Neural cell (in vitro differentiated cells): Measurements from ENCODE around the gene LGALS8. TPM values are rescaled to one million over a fixed set of nuclear protein-coding genes. Genes with fewer than 3 reads are reported as not detected.

Source experiments
- H2AFZ ChIP-seq: fragments of 200-600, 300-800 bp; sonication (generic), shearing (Covaris generic); 2 replicates; pipeline ENCODE4 v1.6.0; 2014; ENCODE audit warnings: low read depth, mild to moderate bottlenecking, antibody characterized with exemption, low read length, moderate library complexity
- H3F3A ChIP-seq: fragments of 200-600 bp; shearing (Covaris generic); 2 replicates; pipeline ENCODE4 v1.6.1; 2016; ENCODE audit warnings: mild to moderate bottlenecking, moderate library complexity, mixed read lengths, antibody characterized with exemption, low read length; ENCODE audit not compliant: insufficient read depth, poor library complexity, severe bottlenecking
- H3K27ac ChIP-seq: fragments of 200-600, 300-800 bp; sonication (generic), shearing (Covaris generic); 2 replicates; pipeline ENCODE4 v1.5.1; 2014; ENCODE audit warnings: mild to moderate bottlenecking, low read length, moderate library complexity
- H3K27me3 ChIP-seq: fragments of 300-800, 200-600 bp; sonication (generic), shearing (Covaris generic); 2 replicates; pipeline ENCODE4 v1.6.0; 2014; ENCODE audit warnings: mild to moderate bottlenecking, low read depth, low read length, moderate library complexity; ENCODE audit not compliant: insufficient read depth
- H3K36me3 ChIP-seq: fragments of 300-800, 200-600 bp; sonication (generic), shearing (Covaris generic); 2 replicates; pipeline ENCODE4 v1.5.1; 2014; ENCODE audit warnings: mild to moderate bottlenecking, antibody characterized with exemption, low read length, moderate library complexity; ENCODE audit not compliant: insufficient read depth
- H3K4me2 ChIP-seq: fragments of 300-800, 200-600 bp; sonication (generic), shearing (Covaris generic); 2 replicates; pipeline ENCODE4 v1.6.0; 2014; ENCODE audit warnings: mild to moderate bottlenecking, low read length
- H3K4me3 ChIP-seq: fragments of 300-800, 200-600 bp; sonication (generic), shearing (Covaris generic); 2 replicates; pipeline ENCODE4 v1.5.1; 2014; ENCODE audit warnings: mild to moderate bottlenecking, low read length, moderate library complexity
- H3K79me2 ChIP-seq: fragments of 200-600 bp; shearing (Covaris generic); replicated peaks from 2 replicates; pipeline ENCODE4 v1.6.0; 2014; ENCODE audit warnings: mild to moderate bottlenecking, low read length, moderate library complexity; ENCODE audit not compliant: insufficient read depth
- H3K9ac ChIP-seq: fragments of 300-800, 200-600 bp; sonication (generic), shearing (Covaris generic); 2 replicates; pipeline ENCODE4 v1.6.1; 2016; ENCODE audit warnings: mild to moderate bottlenecking, low read length, mixed read lengths
- H3K9me2 ChIP-seq: fragments of 200-600 bp; shearing (Covaris generic); 2 replicates; pipeline ENCODE4 v1.6.1; 2016; ENCODE audit warnings: mild to moderate bottlenecking, low read length, mixed read lengths; ENCODE audit not compliant: insufficient read depth
- H3K9me3 ChIP-seq: fragments of 200-600, 300-800 bp; sonication (generic), shearing (Covaris generic); 2 replicates; pipeline ENCODE4 v1.6.1; 2016; ENCODE audit warnings: mild to moderate bottlenecking, mixed run types, low read length, moderate library complexity, mixed read lengths
- H4K20me1 ChIP-seq: fragments of 200-600 bp; shearing (Covaris generic); 2 replicates; pipeline ENCODE4 v1.6.1; 2016; ENCODE audit warnings: mild to moderate bottlenecking, mixed run types; ENCODE audit not compliant: insufficient read depth
- EP300 ChIP-seq: fragments of 450-650 bp; conservative IDR thresholded peaks from 2 replicates; pipeline ENCODE4 v1.6.1; 2014; ENCODE audit warnings: antibody characterized with exemption, mild to moderate bottlenecking, moderate library complexity; ENCODE audit not compliant: poor library complexity, severe bottlenecking
- EZH2 ChIP-seq: fragments of 200-600, 300-800 bp; shearing (Covaris generic), sonication (generic); IDR thresholded peaks from 2 replicates; pipeline ENCODE4 v1.6.1; 2014; ENCODE audit warnings: antibody characterized with exemption, low read length, borderline replicate concordance, mild to moderate bottlenecking; ENCODE audit not compliant: insufficient read depth, poor library complexity, severe bottlenecking
- MXI1 ChIP-seq: fragments of 450-650 bp; conservative IDR thresholded peaks from 2 replicates; pipeline ENCODE4 v1.6.1; 2014; ENCODE audit warnings: antibody characterized with exemption, mild to moderate bottlenecking; ENCODE audit not compliant: poor library complexity, severe bottlenecking
- POLR2AphosphoS5 ChIP-seq: IDR thresholded peaks from 2 replicates; pipeline ENCODE4 v1.6.1; 2012
- RAD21 ChIP-seq: fragments of 450-650 bp; conservative IDR thresholded peaks from 2 replicates; pipeline ENCODE4 v1.6.1; 2014; ENCODE audit warnings: antibody characterized with exemption, mild to moderate bottlenecking, moderate library complexity
- SMC3 ChIP-seq: fragments of 450-650 bp; conservative IDR thresholded peaks from 2 replicates; pipeline ENCODE4 v1.6.1; 2014; ENCODE audit warnings: antibody characterized with exemption, mild to moderate bottlenecking, moderate library complexity; ENCODE audit not compliant: poor library complexity
- TAF1 ChIP-seq: IDR thresholded peaks from 2 replicates; pipeline ENCODE4 v1.6.1; 2012; ENCODE audit warnings: low read depth
- polyA plus RNA-seq: library from polyadenylated mRNA; depleted of rRNA; stranded (reverse); fragments of >200 nt; gene quantifications from 2 replicates; pipeline ENCODE4 v1.2.3, GENCODE V29; 2014
- TF ChIP-seq, protein P1 (sequence below): fragments of 450-650 bp; IDR thresholded peaks from 2 replicates; pipeline ENCODE4 v1.5.1; 2014; ENCODE audit warnings: antibody characterized with exemption, mild to moderate bottlenecking, moderate library complexity; ENCODE audit not compliant: poor library complexity, severe bottlenecking
- TF ChIP-seq, protein P2 (sequence below): IDR thresholded peaks from 2 replicates; pipeline ENCODE4 v1.6.1; 2012; ENCODE audit warnings: borderline replicate concordance

LGALS8 gene
- polyA plus RNA-seq, 1 donor from 2014 or later: 1.0 TPM

DNA sequence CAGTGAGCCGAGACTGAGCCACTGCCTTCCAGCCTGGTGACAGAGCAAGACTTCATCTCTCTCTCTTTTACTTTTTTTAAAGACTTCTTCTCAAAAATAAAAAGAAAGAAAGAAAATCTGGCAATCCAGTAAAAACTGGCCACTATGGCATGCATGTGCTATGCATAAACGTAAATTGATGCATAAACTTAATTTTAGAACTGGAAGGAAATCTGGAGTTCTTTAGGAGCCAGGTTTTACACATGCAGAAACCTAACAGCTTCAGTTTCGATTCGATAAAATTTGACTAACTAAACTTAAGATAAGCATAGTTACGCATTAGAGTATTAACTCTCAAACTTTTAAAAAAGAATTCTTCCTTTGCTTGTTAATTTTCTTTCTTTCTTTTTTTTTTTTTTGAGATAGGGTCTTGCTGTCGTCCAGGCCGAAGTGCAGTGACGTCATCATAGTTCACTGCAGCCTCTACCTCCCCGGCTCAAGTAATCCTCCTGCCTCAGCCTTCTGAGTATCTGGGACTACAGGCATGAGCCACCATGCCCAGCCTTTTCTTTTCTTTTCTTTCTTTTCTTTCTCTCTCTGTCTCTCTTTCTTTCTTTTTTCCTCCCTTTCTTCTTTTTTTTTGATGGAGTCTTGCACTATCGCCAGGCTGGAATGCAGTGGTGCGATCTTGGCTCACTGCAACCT lies 11.9 kb upstream of the LGALS8 start:
- no peaks in the 10 kb centered on the region for H3K36me3 ChIP-seq
- no peak overlapping the region for H3K4me2 ChIP-seq

DNA sequence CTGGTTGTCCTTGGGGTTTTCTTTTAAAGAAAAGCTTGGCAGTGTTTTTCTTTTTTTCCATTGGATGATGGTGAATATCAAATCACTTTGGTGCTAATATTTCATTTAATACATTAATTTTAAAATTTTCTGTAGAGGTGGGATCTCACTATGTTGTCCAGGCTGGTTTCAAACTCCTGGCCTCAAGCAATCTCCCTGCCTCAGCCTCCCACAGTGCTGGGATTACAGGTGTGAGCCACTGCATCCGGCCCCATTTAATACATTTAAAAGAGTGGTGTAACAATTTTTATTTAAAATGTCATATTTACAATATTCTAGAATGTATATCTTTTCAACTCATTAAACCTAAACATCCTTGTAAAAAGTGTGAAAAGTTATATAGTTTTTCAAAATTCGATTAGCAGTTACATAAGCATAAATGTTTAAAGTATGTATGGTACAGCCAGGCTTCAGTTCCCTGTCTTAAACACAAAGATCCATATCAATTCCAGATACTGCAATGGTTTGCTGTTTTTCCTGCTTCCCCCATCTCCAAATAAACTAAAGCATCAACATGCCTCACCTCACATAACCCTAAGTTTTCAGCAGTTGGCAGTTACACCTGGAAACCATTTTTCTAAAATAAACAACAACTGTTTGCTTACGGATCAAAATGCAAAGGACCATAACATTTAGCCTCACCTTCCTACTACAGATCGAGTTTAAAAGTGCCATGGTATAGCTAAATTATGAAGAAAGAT lies 8.9 kb upstream of the LGALS8 start:
- Histone ChIP-seq H3K4me2 (no peak overlapping the region), H3K4me3 (no peak overlapping the region), H3K27ac (no peak overlapping the region), H2AFZ (no peak overlapping the region), H3K36me3 (no peaks in the 10 kb centered on the region), H3K9ac (no peak overlapping the region), H3K27me3 (no peaks in the 10 kb centered on the region), H3K9me3 (no peaks in the 10 kb centered on the region), H4K20me1 (no peaks in the 10 kb centered on the region), H3F3A (no peaks in the 10 kb centered on the region), H3K79me2 (no peaks in the 10 kb centered on the region), H3K9me2 (no peaks in the 10 kb centered on the region)
- TF ChIP-seq TAF1 (no peak), MXI1 (no peak), RAD21 (no peak), EZH2 (no peak), POLR2AphosphoS5 (no peak), EP300 (no peak), SMC3 (no peak)
- TF ChIP-seq, protein P1, sequence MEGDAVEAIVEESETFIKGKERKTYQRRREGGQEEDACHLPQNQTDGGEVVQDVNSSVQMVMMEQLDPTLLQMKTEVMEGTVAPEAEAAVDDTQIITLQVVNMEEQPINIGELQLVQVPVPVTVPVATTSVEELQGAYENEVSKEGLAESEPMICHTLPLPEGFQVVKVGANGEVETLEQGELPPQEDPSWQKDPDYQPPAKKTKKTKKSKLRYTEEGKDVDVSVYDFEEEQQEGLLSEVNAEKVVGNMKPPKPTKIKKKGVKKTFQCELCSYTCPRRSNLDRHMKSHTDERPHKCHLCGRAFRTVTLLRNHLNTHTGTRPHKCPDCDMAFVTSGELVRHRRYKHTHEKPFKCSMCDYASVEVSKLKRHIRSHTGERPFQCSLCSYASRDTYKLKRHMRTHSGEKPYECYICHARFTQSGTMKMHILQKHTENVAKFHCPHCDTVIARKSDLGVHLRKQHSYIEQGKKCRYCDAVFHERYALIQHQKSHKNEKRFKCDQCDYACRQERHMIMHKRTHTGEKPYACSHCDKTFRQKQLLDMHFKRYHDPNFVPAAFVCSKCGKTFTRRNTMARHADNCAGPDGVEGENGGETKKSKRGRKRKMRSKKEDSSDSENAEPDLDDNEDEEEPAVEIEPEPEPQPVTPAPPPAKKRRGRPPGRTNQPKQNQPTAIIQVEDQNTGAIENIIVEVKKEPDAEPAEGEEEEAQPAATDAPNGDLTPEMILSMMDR: no peak

More for the DNA sequence above, 11.9 kb upstream of the LGALS8 start:
- Histone ChIP-seq H2AFZ (no peak overlapping the region), H3K27me3 (no peaks in the 10 kb centered on the region), H3K9me2 (no peaks in the 10 kb centered on the region), H4K20me1 (no peaks in the 10 kb centered on the region), H3F3A (no peaks in the 10 kb centered on the region), H3K27ac (no peak overlapping the region), H3K79me2 (no peaks in the 10 kb centered on the region), H3K4me3 (no peak overlapping the region), H3K9me3 (no peaks in the 10 kb centered on the region), H3K9ac (no peak overlapping the region)
- TF ChIP-seq POLR2AphosphoS5 (no peak), TAF1 (no peak), EZH2 (no peak), MXI1 (no peak), EP300 (no peak), SMC3 (no peak), RAD21 (no peak)
- TF ChIP-seq, protein P2, sequence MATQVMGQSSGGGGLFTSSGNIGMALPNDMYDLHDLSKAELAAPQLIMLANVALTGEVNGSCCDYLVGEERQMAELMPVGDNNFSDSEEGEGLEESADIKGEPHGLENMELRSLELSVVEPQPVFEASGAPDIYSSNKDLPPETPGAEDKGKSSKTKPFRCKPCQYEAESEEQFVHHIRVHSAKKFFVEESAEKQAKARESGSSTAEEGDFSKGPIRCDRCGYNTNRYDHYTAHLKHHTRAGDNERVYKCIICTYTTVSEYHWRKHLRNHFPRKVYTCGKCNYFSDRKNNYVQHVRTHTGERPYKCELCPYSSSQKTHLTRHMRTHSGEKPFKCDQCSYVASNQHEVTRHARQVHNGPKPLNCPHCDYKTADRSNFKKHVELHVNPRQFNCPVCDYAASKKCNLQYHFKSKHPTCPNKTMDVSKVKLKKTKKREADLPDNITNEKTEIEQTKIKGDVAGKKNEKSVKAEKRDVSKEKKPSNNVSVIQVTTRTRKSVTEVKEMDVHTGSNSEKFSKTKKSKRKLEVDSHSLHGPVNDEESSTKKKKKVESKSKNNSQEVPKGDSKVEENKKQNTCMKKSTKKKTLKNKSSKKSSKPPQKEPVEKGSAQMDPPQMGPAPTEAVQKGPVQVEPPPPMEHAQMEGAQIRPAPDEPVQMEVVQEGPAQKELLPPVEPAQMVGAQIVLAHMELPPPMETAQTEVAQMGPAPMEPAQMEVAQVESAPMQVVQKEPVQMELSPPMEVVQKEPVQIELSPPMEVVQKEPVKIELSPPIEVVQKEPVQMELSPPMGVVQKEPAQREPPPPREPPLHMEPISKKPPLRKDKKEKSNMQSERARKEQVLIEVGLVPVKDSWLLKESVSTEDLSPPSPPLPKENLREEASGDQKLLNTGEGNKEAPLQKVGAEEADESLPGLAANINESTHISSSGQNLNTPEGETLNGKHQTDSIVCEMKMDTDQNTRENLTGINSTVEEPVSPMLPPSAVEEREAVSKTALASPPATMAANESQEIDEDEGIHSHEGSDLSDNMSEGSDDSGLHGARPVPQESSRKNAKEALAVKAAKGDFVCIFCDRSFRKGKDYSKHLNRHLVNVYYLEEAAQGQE: no peak
- TF ChIP-seq, protein P1: no peak
